ENCODE measurements around the gene BAG2. TPM values are rescaled to one million over a fixed set of nuclear protein-coding genes. Genes with fewer than 3 reads are reported as not detected.

Gene BAG2
- total RNA-seq, 1 experiment from 2014 or later, result 14.0 TPM

Other genes starting within 250 kb of the BAG2 start
- 8.0 TPM for gene BEND6, start 217.2 kb upstream of the BAG2 start, total RNA-seq (2021; ENCODE audit: unreplicated experiment)
- 21.2 TPM for gene KIAA1586, start 125.6 kb upstream of the BAG2 start, total RNA-seq (2021; ENCODE audit: unreplicated experiment)
- gene ZNF451, start 82.1 kb upstream of the BAG2 start, total RNA-seq (2021; ENCODE audit: unreplicated experiment), result 71.1 TPM
- gene RAB23, start 50.0 kb downstream of the BAG2 start, total RNA-seq (2021; ENCODE audit: unreplicated experiment), result 25.5 TPM
- 30.7 TPM for gene PRIM2, start 145.3 kb downstream of the BAG2 start, total RNA-seq (2021; ENCODE audit: unreplicated experiment)